Tibial artery (tissue), 4 donors: ENCODE measurements around the gene BCL2.
A peak's percentile ranks its signal among the peaks of the same experiment; 100 is the strongest.

ENCODE experiments used
- DNase-seq, 2 donors: peaks; one replicate each; pipeline ENCODE4 v3.0.0-alpha.2; 2019
- H3K27ac ChIP-seq, 2 donors: fragments of 200-600 bp; sonication (generic) in 1 of 2; 1 replicate in 1 of 2; 2 replicates in 1 of 2; pipeline ENCODE4 v1.5.1; 2018 to 2019; ENCODE audit warnings: mild to moderate bottlenecking in 1 of 2
- H3K27me3 ChIP-seq, 2 donors: fragments of 200-600 bp; sonication (generic) in 1 of 2; one replicate each; pipeline versions ENCODE4 v1.5.1 to v1.6.0; 2016 to 2019
- H3K36me3 ChIP-seq, 3 donors: fragments of 200-600 bp; sonication (generic) in 2 of 3; one replicate each; pipeline ENCODE4 v1.5.1; 2016 to 2019; ENCODE audit warnings: mild to moderate bottlenecking in 2 of 3
- H3K4me1 ChIP-seq, 4 donors: fragments of 200-600 bp; sonication (generic) in 2 of 4; 1 replicate in 3 of 4; 2 replicates in 1 of 4; pipeline ENCODE4 v1.5.1; 2016 to 2019
- H3K4me3 ChIP-seq, 2 donors: fragments of 200-600 bp; sonication (generic) in 1 of 2; 1 replicate in 1 of 2; 2 replicates in 1 of 2; pipeline ENCODE4 v1.5.1; 2018 to 2019; ENCODE audit warnings: mild to moderate bottlenecking in 2 of 2
- H3K9me3 ChIP-seq, 3 donors: fragments of 200-600 bp; sonication (generic) in 1 of 3; one replicate each; pipeline ENCODE4 v1.5.1; 2016 to 2019
- intact Hi-C: fragments of 100-400 bp; cut with DNase I; formaldehyde crosslinking; loops from one replicate; pipeline ENCODE4 v1.15.0; 2023; ENCODE audit warnings: low total_unique reads
- TF ChIP-seq, protein P1 (sequence below), 2 experiments: fragments of 200-600 bp in 1 of 2; fragments of 450-650 bp in 1 of 2; IDR thresholded peaks; one replicate each; pipeline ENCODE4 v1.5.1; 2017 to 2019; ENCODE audit warnings: antibody characterized with exemption in 2 of 2, mild to moderate bottlenecking in 1 of 2, moderate library complexity in 1 of 2

Gene BCL2

DNA sequence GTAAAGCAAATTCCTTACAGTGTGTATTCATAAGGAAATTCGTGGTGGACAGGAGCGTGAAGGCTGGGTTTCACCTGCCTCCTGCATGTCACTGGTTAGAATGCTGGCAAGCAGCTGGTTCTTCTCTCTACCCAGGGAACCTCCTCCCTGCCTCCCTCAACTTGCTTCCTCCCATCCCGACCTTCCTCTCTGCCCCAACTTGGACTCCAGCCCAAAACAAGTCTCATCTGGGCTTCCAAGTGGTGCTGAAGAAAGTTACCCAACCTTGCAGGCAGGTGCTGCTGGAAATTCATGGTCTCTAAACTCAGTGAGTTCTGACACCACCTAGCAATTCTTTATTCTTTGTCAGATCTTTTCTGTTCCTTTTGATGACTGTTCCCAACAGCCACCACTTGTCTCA, 184.5 kb downstream of the BCL2 start:
- Histone ChIP-seq H3K9me3 (no peaks in the 10 kb centered on the region), H3K27me3 (no peaks in the 10 kb centered on the region), H3K4me1 (peaks cover 0 to 16% (median 11%) of the 10 kb centered on the region in 4 donors), H3K36me3 (no peaks in the 10 kb centered on the region), H3K27ac (no peak overlapping the region), H3K4me3 (no peak overlapping the region)
- DNase-seq, result no peak
- intact Hi-C loops, result loop anchor here (5.0 kb wide), 1 partner anchor 837 kb away; the partner anchor contains the start of gene SERPINB8
- TF ChIP-seq, protein P1, sequence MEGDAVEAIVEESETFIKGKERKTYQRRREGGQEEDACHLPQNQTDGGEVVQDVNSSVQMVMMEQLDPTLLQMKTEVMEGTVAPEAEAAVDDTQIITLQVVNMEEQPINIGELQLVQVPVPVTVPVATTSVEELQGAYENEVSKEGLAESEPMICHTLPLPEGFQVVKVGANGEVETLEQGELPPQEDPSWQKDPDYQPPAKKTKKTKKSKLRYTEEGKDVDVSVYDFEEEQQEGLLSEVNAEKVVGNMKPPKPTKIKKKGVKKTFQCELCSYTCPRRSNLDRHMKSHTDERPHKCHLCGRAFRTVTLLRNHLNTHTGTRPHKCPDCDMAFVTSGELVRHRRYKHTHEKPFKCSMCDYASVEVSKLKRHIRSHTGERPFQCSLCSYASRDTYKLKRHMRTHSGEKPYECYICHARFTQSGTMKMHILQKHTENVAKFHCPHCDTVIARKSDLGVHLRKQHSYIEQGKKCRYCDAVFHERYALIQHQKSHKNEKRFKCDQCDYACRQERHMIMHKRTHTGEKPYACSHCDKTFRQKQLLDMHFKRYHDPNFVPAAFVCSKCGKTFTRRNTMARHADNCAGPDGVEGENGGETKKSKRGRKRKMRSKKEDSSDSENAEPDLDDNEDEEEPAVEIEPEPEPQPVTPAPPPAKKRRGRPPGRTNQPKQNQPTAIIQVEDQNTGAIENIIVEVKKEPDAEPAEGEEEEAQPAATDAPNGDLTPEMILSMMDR (IDR thresholded peaks at IDR 0.05), result no peak

DNA sequence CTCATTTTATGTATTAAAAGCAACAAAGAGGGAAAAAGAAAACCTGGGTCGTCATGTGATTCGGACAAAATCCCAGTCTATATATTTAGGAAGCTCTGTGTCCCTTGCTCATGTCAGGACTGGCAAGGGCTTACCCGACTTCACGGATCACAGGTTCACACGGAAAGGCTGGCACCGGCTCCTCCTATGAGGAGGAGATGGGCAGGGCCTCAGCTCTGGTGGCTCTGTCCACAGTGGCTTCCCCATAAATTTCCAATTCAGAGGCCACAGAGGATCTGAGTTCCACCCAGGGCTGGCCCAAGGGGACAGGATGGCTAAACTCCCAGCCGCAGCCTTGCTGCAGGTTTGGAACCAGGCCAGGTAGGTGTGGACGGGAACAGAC, 186.8 kb downstream of the BCL2 start:
- no peak overlapping the region for H3K4me3 ChIP-seq
- DNase-seq, result no peak
- no peaks in the 10 kb centered on the region for H3K27me3 ChIP-seq
- intact Hi-C loops, result loop anchor here (5.0 kb wide), 1 partner anchor 189 kb away; no protein-coding TSS in a partner anchor
- peaks cover 0 to 4% (median 0%) of the 10 kb centered on the region in 3 donors for H3K36me3 ChIP-seq
- TF ChIP-seq, protein P1 (IDR thresholded peaks at IDR 0.05), result no peak
- H3K9me3 ChIP-seq, result no peaks in the 10 kb centered on the region
- H3K4me1 ChIP-seq, result peaks cover 0 to 16% (median 7%) of the 10 kb centered on the region in 4 donors
- no peak overlapping the region for H3K27ac ChIP-seq

GRCh38 chr18:63131959-63132818, 187.4 kb downstream of the BCL2 start:
- no peak for DNase-seq
- Histone ChIP-seq H3K4me1 (peaks cover 0 to 16% (median 7%) of the 10 kb centered on the region in 4 donors), H3K36me3 (peaks cover 0 to 10% (median 6%) of the 10 kb centered on the region in 3 donors), H3K9me3 (no peaks in the 10 kb centered on the region), H3K27ac (peak overlapping the region; percentile 64 to 71), H3K4me3 (no peak overlapping the region), H3K27me3 (no peaks in the 10 kb centered on the region)
- intact Hi-C loops, result loop anchor here (1.0 to 5.0 kb wide), 2 partner anchors 133 to 190 kb away; no protein-coding TSS in a partner anchor
- TF ChIP-seq, protein P1 (IDR thresholded peaks at IDR 0.05), result no peak

- H3K27ac ChIP-seq, result peak overlapping the region; percentile 64 to 71
- peak in 1 of 2 donors; percentile 69 for DNase-seq
- H3K27me3 ChIP-seq, result no peaks in the 10 kb centered on the region
- no peaks in the 10 kb centered on the region for H3K9me3 ChIP-seq
- no peak overlapping the region for H3K4me3 ChIP-seq
- TF ChIP-seq, protein P1 (IDR thresholded peaks at IDR 0.05), result peak; percentile 69 to 81
- H3K36me3 ChIP-seq, result peaks cover 0 to 11% (median 6%) of the 10 kb centered on the region in 3 donors
- intact Hi-C loops, result loop anchor here (1.0 to 5.0 kb wide), 2 partner anchors 134 to 191 kb away; no protein-coding TSS in a partner anchor
- H3K4me1 ChIP-seq, result peaks cover 0 to 16% (median 7%) of the 10 kb centered on the region in 4 donors
Measured at GRCh38 chr18:63131106-63131958, 188.2 kb downstream of the BCL2 start.

GRCh38 chr18:63130176-63130575, 189.4 kb downstream of the BCL2 start:
- TF ChIP-seq, protein P1 (IDR thresholded peaks at IDR 0.05), result no peak
- Histone ChIP-seq H3K27me3 (no peaks in the 10 kb centered on the region), H3K27ac (no peak overlapping the region), H3K4me1 (peaks cover 0 to 16% (median 7%) of the 10 kb centered on the region in 4 donors), H3K36me3 (peaks cover 0 to 11% (median 6%) of the 10 kb centered on the region in 3 donors), H3K9me3 (no peaks in the 10 kb centered on the region), H3K4me3 (no peak overlapping the region)
- intact Hi-C loops, result loop anchor here (5.0 kb wide), 1 partner anchor 192 kb away; no protein-coding TSS in a partner anchor
- DNase-seq, result no peak
